ENCODE results near the gene COL13A1.

DNA sequence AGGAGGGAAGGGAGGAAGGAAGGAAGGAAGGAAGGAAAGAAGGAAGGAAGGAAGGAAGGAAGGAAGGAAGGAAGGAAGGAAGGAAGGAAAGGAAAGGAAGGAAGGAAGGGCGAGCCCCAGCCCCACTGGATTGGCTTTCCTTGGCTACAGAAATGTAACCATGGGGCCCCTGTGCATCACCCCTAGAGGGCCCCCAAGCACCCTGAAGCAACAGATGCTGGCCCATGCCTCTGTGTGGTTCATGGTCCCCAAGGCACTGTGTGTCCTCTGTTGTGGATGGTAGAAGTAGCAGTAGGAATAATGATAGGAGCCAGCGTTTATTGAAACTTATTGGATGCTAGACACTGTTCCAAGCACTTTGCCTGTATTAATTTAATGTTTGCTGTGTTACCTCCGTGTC lies 134.4 kb downstream of the COL13A1 start:
- TF ChIP-seq, protein P1, sequence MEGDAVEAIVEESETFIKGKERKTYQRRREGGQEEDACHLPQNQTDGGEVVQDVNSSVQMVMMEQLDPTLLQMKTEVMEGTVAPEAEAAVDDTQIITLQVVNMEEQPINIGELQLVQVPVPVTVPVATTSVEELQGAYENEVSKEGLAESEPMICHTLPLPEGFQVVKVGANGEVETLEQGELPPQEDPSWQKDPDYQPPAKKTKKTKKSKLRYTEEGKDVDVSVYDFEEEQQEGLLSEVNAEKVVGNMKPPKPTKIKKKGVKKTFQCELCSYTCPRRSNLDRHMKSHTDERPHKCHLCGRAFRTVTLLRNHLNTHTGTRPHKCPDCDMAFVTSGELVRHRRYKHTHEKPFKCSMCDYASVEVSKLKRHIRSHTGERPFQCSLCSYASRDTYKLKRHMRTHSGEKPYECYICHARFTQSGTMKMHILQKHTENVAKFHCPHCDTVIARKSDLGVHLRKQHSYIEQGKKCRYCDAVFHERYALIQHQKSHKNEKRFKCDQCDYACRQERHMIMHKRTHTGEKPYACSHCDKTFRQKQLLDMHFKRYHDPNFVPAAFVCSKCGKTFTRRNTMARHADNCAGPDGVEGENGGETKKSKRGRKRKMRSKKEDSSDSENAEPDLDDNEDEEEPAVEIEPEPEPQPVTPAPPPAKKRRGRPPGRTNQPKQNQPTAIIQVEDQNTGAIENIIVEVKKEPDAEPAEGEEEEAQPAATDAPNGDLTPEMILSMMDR (IDR thresholded peaks at IDR 0.05 in 2 of 3, conservative IDR thresholded peaks at IDR 0.05 in 1 of 3; ENCODE audit: borderline replicate concordance in 1 of 3, insufficient read depth in 1 of 3, low read depth in 2 of 3, low read length in 2 of 3): peak; percentile 21 to 42 (median 26); a peak in 3 of 6 replicates
- no peak for TF ChIP-seq POLR2A (IDR thresholded peaks at IDR 0.05; ENCODE audit: borderline replicate concordance, extremely low read depth, insufficient read depth, insufficient read length)
